ENCODE results near the gene PVALB. TPM values are rescaled to one million over a fixed set of nuclear protein-coding genes. Genes with fewer than 3 reads are reported as not detected.

Gene PVALB
- total RNA-seq, 4 donors from 2014 or later: not detected

- ATAC-seq (ENCODE audit: low FRiP score) (no peak), DNase-seq (ENCODE audit: low spot score) (no peak)
Measured at GRCh38 chr22:36815558-36816338, 1.1 kb downstream of the PVALB start.

GRCh38 chr22:36814801-36815200 is 2.0 kb downstream of the PVALB start:
- DNase-seq (ENCODE audit: low spot score) (no peak), ATAC-seq (ENCODE audit: low FRiP score) (no peak)
- no peak for TF ChIP-seq CTCF (IDR thresholded peaks at IDR 0.05)

More at GRCh38 chr22:36815558-36816338, 1.1 kb downstream of the PVALB start:
- TF ChIP-seq CTCF (IDR thresholded peaks at IDR 0.05): no peak

GRCh38 chr22:36811094-36811800 is 5.6 kb downstream of the PVALB start:
- ATAC-seq (ENCODE audit: low FRiP score) (no peak), DNase-seq (ENCODE audit: low spot score) (no peak)
- no peak for TF ChIP-seq CTCF (IDR thresholded peaks at IDR 0.05)

DNA sequence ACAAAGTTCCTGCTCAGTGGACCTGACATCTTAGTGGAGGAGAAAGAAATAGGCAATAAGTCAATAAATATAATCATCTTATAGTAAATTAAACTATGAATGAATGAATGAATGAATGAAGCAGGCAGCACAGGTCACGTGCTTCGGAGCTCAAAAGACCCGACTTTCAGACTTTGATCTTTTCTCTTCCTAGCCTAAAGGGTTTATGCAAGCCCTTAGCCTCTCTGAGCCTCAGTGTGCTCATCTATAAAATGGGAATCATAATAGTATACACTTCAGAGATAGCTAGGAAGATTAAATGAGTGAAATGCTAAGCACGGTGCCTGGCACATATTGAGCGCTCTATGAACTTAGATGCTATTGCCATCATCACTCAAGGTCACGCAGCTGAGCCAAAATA is 7.5 kb downstream of the PVALB start:
- no peak for TF ChIP-seq CTCF (IDR thresholded peaks at IDR 0.05)
- ATAC-seq (ENCODE audit: low FRiP score) (no peak), DNase-seq (ENCODE audit: low spot score) (no peak)

- no peak for ATAC-seq (ENCODE audit: low FRiP score)
- no peak for TF ChIP-seq CTCF (IDR thresholded peaks at IDR 0.05)
- no peak for DNase-seq (ENCODE audit: low spot score)
Measured at GRCh38 chr22:36808721-36809344, 8.0 kb downstream of the PVALB start.

GRCh38 chr22:36807627-36808026 is 9.2 kb downstream of the PVALB start:
- TF ChIP-seq CTCF (IDR thresholded peaks at IDR 0.05): no peak

More at GRCh38 chr22:36807627-36808026, 9.2 kb downstream of the PVALB start:
- no peak for DNase-seq (ENCODE audit: low spot score)
- no peak for ATAC-seq (ENCODE audit: low FRiP score)
